SK-N-MC (cell line): Measurements from ENCODE around the gene KCNA10.

Experiments
- DNase-seq: peaks from one replicate; pipeline ENCODE4 v3.0.0-alpha.2; 2011; ENCODE audit warnings: low read depth, low spot score
- H3K27ac ChIP-seq: fragments of 200-600 bp; sonication (generic); 2 replicates; pipeline ENCODE4 v1.5.1; 2016; ENCODE audit warnings: mixed run types
- H3K36me3 ChIP-seq: fragments of 200-600 bp; sonication (generic); 2 replicates; pipeline ENCODE4 v1.6.1; 2017; ENCODE audit warnings: antibody characterized with exemption, low read length, mixed read lengths; ENCODE audit not compliant: insufficient read depth
- H3K4me3 ChIP-seq: fragments of 200-600 bp; sonication (generic); 2 replicates; pipeline ENCODE4 v1.5.1; 2016
- H3K9ac ChIP-seq: fragments of 200-600 bp; sonication (generic); 2 replicates; pipeline ENCODE4 v1.8.0; 2017; ENCODE audit warnings: mixed run types, mixed read lengths; ENCODE audit not compliant: insufficient read length
- H3K9me3 ChIP-seq: fragments of 200-600 bp; sonication (generic); 2 replicates; pipeline ENCODE4 v1.6.1; 2017; ENCODE audit warnings: low read depth, mild to moderate bottlenecking, antibody characterized with exemption, low read length, moderate library complexity, mixed read lengths
- EZH2 ChIP-seq: fragments of 200-600 bp; sonication (generic); IDR thresholded peaks from one replicate; pipeline ENCODE4 v1.6.1; 2017; ENCODE audit warnings: antibody characterized with exemption
- FOXP2 ChIP-seq: optimal IDR thresholded peaks from 2 replicates; pipeline ENCODE3; 2011; ENCODE audit warnings: mild to moderate bottlenecking, moderate library complexity; ENCODE audit not compliant: insufficient read depth; ENCODE audit errors: extremely low read length, control extremely low read depth
- POLR2AphosphoS5 ChIP-seq: IDR thresholded peaks from 2 replicates; pipeline ENCODE4 v1.6.1; 2012; ENCODE audit warnings: mild to moderate bottlenecking, low read depth, low read length, borderline replicate concordance

KCNA10 gene

DNA sequence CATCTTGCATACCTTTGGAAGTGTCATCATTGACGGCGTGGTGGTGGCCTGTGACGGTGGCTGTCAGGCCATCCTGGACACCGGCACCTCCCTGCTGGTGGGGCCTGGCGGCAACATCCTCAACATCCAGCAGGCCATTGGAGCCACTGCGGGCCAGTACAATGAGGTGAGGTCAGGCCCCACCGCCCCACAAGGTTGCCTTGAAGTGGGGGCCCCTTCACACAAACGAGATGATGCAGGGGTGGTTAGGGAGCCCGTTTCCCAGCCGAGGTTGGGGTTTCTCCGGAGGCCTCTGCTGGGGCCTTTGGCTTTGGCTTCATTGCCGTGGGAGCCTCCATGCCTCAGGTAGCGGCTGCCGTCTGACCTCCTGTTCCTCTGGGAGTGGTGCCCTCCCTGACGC, 29.6 kb downstream of the KCNA10 start:
- H3K4me3 ChIP-seq: no peak overlapping the region
- no peak overlapping the region for H3K9ac ChIP-seq
- H3K36me3 ChIP-seq: no peaks in the 10 kb centered on the region
- DNase-seq: no peak
- no peak overlapping the region for H3K27ac ChIP-seq
- no peak for TF ChIP-seq POLR2AphosphoS5
- TF ChIP-seq FOXP2: no peak
- TF ChIP-seq EZH2: no peak
- no peaks in the 10 kb centered on the region for H3K9me3 ChIP-seq

DNA sequence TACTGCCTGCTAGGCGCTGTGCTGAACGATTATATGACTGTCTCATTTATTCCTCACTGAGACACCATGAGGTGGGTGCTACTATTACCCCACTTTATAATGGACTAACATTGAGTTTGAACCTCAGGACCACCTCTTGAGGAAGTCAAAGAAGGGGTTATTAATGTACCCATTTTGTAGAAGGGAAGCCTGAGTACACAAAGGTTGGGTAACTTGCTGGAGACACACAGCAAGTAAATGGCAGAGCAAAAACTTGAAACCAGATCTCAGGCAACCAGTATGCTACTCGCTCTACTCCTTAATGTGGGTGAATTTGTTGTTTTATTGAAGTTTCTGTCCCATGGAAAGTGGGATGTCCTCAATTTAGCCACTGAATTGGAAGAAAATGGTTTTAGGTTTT, 30.1 kb downstream of the KCNA10 start:
- TF ChIP-seq POLR2AphosphoS5: no peak
- no peak for TF ChIP-seq FOXP2
- TF ChIP-seq EZH2: no peak
- H3K36me3 ChIP-seq: no peaks in the 10 kb centered on the region
- H3K27ac ChIP-seq: no peak overlapping the region
- H3K4me3 ChIP-seq: no peak overlapping the region
- H3K9me3 ChIP-seq: no peaks in the 10 kb centered on the region
- no peak for DNase-seq
- H3K9ac ChIP-seq: no peak overlapping the region

GRCh38 chr1:110488161-110488560, 30.8 kb downstream of the KCNA10 start:
- Histone ChIP-seq H3K27ac (no peak overlapping the region), H3K9me3 (no peaks in the 10 kb centered on the region), H3K4me3 (no peak overlapping the region), H3K9ac (no peak overlapping the region), H3K36me3 (no peaks in the 10 kb centered on the region)
- no peak for DNase-seq
- TF ChIP-seq EZH2 (no peak), POLR2AphosphoS5 (no peak), FOXP2 (no peak)

GRCh38 chr1:110487726-110488125, 31.2 kb downstream of the KCNA10 start:
- Histone ChIP-seq H3K9ac (no peak overlapping the region), H3K27ac (no peak overlapping the region), H3K4me3 (no peak overlapping the region), H3K36me3 (no peaks in the 10 kb centered on the region), H3K9me3 (no peaks in the 10 kb centered on the region)
- TF ChIP-seq EZH2 (no peak), POLR2AphosphoS5 (no peak), FOXP2 (no peak)
- no peak for DNase-seq

DNA sequence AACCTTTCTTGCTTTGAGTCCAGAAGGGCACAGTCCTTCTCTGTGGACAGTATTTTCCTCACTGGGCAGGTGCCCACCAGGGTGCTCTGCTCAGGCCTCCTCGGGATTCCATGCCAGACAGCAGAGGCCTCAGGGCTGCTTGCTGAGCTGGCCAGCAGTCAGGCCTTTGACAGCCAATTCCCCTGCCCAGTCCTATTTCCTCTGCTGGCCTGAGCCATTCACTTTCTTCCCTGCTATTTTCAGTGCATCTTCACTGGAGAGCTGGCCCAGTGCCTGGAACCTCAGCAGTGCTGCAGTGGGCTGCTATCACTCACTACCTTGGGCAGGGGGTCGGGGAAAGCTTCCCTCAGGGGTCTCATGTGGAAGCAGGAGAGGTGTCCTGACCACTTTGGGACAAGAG, 33.2 kb downstream of the KCNA10 start:
- no peaks in the 10 kb centered on the region for H3K9me3 ChIP-seq
- no peak overlapping the region for H3K27ac ChIP-seq
- TF ChIP-seq FOXP2 (no peak), POLR2AphosphoS5 (no peak), EZH2 (no peak)
- no peak overlapping the region for H3K9ac ChIP-seq
- DNase-seq: no peak
- no peaks in the 10 kb centered on the region for H3K36me3 ChIP-seq
- H3K4me3 ChIP-seq: no peak overlapping the region

DNA sequence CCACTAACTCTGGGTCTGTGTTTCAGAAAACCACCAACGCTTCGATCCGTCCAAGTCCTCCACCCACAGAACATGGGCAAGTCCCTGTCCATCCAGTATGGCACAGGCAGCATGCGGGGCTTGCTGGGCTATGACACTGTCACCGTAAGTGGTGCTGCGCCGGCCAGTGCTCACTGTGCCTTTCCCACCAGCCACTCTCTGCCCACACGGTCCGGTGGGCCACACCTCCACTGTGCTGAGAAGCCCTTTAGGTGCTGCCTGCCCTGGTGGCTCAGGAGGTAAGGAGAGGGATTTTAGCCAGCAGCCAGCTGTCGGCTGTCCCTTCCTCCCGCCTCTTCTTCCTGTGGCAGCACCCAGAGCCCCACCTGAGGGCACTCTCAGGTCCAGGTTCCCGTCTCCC, 34.2 kb downstream of the KCNA10 start:
- DNase-seq: no peak
- TF ChIP-seq POLR2AphosphoS5 (no peak), FOXP2 (no peak), EZH2 (no peak)

GRCh38 chr1:110483308-110483685, 35.7 kb downstream of the KCNA10 start:
- DNase-seq: no peak
- TF ChIP-seq FOXP2 (no peak), POLR2AphosphoS5 (no peak), EZH2 (no peak)
- no peaks in the 10 kb centered on the region for H3K9me3 ChIP-seq
- no peak overlapping the region for H3K9ac ChIP-seq
- no peak overlapping the region for H3K4me3 ChIP-seq
- no peak overlapping the region for H3K27ac ChIP-seq
- no peaks in the 10 kb centered on the region for H3K36me3 ChIP-seq

More for the DNA sequence above, 34.2 kb downstream of the KCNA10 start:
- Histone ChIP-seq H3K9me3 (no peaks in the 10 kb centered on the region), H3K36me3 (no peaks in the 10 kb centered on the region), H3K27ac (no peak overlapping the region), H3K4me3 (no peak overlapping the region), H3K9ac (no peak overlapping the region)

DNA sequence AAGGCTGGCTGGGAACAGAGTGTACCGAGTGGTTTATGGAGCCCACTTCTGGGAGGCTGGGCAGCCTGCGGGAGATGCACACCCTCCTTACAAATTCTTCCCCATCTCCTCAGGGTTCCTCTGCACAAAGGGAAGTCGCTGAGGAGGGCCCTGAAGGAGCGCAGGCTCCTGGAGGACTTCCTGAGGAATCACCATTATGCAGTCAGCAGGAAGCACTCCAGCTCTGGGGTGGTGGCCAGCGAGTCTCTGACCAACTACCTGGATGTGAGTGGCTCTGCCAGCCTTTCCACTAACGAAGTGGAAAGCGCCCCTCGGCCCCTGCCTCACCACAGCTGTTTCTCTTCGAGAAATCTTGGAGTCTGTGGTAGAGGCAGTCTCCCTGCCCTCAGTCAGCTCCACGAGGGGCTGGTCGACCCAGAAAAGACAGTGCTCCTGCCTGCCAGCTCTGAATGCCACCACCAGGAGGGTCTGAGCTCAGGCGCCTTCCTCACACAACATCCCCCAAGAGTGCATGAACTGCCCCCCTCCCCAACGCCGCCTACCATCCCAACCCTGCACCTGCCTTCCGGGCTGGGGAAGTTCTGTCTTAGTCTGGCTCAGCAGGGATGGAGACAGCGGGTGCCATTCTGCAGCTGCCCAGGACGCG, 36.2 kb downstream of the KCNA10 start:
- Histone ChIP-seq H3K4me3 (no peak overlapping the region), H3K9ac (no peak overlapping the region), H3K27ac (no peak overlapping the region), H3K9me3 (no peaks in the 10 kb centered on the region), H3K36me3 (no peaks in the 10 kb centered on the region)
- DNase-seq: no peak
- no peak for TF ChIP-seq FOXP2
- TF ChIP-seq POLR2AphosphoS5: no peak
- TF ChIP-seq EZH2: no peak
